ENCODE measurements around the gene CD40LG.

GRCh38 chrX:136616987-136617685 lies 30.8 kb upstream of the CD40LG start:
- TF ChIP-seq POLR2AphosphoS5 (IDR thresholded peaks at IDR 0.05; ENCODE audit: low read depth, low read length) (no peak), TAF1 (IDR thresholded peaks at IDR 0.05; ENCODE audit: borderline replicate concordance, low read depth, low read length) (no peak)

All from GM12892 (cell line).